GM18861 (cell line): Measurements from ENCODE around the gene SUCLG2.
A peak's percentile ranks its signal among the peaks of the same experiment; 100 is the strongest.

Source experiments
- ATAC-seq: cut with Tn5 transposase; IDR thresholded peaks from one replicate; pipeline ENCODE4 v1.9.1; 2021; ENCODE audit not compliant: unreplicated experiment

Gene SUCLG2

DNA sequence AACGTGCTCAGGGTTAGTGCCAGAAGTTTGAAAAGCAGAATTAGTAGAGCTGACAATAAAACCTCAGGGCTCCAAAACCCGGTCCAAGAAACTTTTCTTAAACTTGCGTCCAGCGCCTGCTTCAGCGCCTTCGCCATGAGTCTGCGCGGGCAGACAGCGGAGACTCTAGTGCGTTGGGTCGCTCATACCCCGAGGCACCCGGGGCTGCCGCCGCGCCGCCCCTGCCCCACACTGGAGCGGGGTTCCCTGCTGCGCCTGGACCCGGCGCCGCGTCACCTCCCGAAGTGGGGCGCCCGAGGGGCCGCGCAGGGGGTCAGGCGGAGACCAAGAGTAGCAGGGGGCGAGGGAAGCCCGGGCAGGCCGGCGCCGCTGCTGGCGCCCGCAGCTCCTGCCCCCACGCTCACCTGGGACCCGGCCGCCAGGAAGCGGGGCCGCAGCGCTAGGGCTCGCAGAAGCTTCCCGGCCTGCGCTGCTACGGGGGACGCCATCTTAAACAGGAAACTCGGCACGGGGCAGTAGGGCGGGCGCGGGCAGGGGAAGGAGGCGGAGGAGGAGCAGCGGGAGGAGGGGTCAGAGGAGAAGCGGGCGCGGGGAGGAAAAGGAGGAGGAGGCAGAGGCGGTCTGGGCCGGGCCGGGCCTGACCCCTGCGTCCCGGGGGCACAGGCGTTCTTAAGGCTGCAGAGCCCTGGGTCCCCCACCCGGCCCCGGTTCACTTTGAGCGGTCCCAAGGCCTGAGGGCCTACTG lies at the start of gene SUCLG2:
Gene SUCLG2 (minus strand): TSS at position 514 of the 745 bp plus-strand sequence. CDS start 26 bp downstream, at position 488.
- peak; percentile 43 for ATAC-seq

- no peak for ATAC-seq
Observed at GRCh38 chr3:67700596-67700995, 46.2 kb upstream of the SUCLG2 start.

GRCh38 chr3:67699882-67700281 lies 45.5 kb upstream of the SUCLG2 start:
- ATAC-seq, result no peak

DNA sequence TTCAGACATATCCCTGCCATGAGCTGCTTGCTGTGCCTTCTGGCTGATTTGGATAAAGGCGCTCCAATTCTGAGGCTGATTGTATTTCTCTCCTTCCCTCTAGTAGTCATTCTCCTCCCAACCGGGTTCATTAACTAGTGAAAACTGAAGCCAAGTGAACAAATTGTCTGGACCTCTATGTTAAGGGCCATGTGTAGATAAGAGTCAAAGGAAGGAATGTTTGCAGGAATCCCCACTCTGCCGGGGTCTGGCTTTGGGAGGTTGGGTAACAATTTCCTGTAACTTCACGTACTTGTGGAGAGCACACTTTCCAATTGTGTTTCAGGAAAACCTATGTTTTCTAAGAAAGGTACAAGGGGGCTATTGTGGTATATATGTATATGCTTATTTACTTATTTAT lies 38.2 kb upstream of the SUCLG2 start:
- ATAC-seq, result no peak

DNA sequence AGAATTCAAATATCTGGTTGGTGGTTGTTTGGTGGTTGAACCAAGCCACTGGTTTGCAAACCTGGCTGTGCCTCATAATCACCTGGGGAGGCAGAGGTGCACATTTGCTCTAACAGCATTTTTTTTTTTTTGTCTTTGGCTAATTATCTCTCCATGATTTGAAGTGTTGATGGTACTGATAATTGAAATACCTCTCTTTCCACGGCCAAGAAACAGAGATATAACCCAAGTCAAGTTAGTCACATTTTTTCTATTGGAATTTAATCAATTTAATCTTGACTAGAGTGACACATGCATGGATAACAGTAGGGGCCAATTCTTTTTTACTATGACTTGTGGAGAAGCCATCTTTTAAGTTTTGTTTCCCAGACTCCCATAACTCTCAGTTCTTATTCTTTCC lies 37.5 kb upstream of the SUCLG2 start:
- ATAC-seq, result no peak

GRCh38 chr3:67691207-67691606 lies 36.8 kb upstream of the SUCLG2 start:
- ATAC-seq, result no peak

DNA sequence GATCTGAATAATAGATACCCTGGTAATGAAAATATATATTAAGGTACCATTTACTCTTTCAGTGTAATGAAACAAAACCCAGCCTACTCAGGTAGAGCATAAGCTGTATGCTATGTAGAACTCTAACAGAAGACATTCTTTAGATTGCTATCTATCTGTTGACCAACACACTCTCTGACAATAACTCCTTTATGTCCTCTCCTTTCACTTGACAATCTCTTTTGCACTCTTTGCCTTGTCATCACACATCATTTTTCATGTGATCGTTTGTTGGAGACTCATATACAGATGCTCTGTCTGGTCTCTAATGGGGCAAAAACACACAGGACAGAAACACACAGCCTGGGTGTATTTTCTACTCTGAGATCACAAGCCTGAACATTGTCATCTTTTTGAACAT lies 35.4 kb upstream of the SUCLG2 start:
- ATAC-seq, result no peak

GRCh38 chr3:67688231-67688630 lies 33.8 kb upstream of the SUCLG2 start:
- ATAC-seq, result no peak

GRCh38 chr3:67686069-67686468 lies 31.7 kb upstream of the SUCLG2 start:
- no peak for ATAC-seq

- ATAC-seq, result peak; percentile 100
Observed at GRCh38 chr3:67685499-67685898, 31.1 kb upstream of the SUCLG2 start.

GRCh38 chr3:67684211-67684610 lies 29.8 kb upstream of the SUCLG2 start:
- ATAC-seq, result no peak

GRCh38 chr3:67683522-67683921 lies 29.1 kb upstream of the SUCLG2 start:
- no peak for ATAC-seq

DNA sequence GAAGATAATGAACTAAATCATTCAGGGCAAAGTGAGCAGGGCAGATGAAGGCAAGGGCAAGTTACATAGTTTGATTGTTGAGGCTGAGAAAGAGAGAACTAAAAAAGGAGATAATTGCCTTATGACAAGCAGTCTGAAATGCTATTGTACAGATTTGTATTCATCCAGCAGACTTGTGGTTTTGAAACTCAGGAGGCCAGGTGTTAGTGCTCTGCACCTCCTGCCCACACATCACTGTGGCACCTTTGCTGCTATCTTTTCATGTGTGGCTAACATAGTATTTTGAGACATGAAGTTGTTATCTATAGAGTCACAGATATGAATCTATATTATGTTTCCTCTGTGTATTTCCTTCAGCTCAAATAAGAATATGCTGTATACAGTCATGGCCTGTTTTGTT lies 24.3 kb upstream of the SUCLG2 start:
- ATAC-seq, result no peak

DNA sequence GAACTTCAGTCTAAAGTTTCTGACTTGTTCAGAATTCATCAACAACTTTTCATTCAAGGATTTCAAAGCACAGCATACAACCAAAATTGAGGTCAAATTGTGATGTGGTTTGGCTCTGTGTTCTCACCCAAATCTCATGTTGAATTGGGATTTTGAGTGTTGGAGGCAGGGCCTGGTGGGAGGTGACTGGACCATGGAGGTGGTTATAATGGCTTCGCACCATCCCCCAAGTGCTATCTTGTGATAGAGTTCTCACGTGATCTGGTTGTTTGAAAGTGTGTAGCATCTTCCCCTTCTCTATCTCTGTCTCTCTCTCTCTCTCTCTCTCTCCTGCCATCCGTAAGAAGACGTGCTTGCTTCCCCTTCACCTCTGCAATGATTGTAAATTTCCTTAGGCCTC lies 19.6 kb upstream of the SUCLG2 start:
- ATAC-seq, result no peak

DNA sequence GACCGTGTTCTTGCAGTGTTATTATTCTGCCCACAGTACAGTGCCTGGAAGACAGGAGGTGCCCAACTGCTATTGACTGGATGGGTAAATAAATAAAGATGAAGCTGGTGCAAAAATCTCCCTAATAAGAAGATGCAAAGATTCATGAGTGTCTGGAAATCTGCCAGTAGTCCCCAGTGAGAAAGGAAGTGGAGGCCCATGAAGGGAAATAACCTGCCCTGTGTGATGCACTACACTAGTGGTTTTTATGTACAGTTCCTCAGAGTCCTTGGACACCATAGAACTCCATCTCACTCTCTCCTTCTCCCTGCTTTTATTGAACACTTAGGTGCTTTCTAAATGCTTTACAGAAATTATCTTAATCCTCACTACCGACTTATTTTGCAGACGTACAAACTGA lies 8.3 kb upstream of the SUCLG2 start:
- no peak for ATAC-seq

- ATAC-seq, result no peak
Observed at GRCh38 chr3:67661089-67661488, 6.7 kb upstream of the SUCLG2 start.

- no peak for ATAC-seq
Observed at GRCh38 chr3:67657192-67657591, 2.8 kb upstream of the SUCLG2 start.

- no peak for ATAC-seq
Observed at GRCh38 chr3:67656614-67657013, 2.2 kb upstream of the SUCLG2 start.

DNA sequence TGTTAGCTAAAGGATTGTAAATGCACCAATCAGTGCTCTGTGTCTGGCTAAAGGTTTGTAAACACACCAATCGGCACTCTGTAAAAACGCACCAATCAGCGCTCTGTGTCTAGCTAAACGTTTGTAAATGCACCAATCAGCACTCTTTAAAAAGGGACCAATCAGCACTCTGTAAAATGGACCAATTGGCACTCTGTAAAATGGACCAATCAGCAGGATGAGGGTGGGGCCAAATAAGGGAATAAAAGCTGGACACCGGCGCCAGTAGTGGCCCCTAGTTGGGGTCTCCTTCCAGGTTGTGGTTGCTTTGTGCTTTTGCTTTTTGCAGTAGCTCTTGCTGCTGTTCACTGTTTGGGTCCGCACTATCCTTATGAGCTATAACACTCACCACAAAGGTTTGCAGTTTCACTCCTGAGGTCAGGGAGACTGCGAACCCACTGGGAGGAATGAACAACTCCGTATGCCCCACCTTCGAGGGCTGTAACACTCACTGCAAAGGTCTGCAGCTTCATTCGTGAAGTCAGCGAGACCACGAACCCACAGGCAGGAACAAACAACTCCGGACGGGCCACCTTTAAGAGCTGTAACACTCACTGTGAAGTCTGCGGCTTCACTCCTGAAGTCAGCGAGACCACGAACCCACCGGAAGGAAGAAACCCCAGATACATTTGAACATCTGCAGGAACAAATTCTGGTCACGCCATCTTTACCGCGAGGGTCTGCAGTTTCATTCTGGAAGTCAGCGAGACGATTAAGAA lies 1.1 kb upstream of the SUCLG2 start:
- peak; percentile 48 for ATAC-seq

- no peak for ATAC-seq
Observed at GRCh38 chr3:67654844-67655177, 399 bp upstream of the SUCLG2 start.

DNA sequence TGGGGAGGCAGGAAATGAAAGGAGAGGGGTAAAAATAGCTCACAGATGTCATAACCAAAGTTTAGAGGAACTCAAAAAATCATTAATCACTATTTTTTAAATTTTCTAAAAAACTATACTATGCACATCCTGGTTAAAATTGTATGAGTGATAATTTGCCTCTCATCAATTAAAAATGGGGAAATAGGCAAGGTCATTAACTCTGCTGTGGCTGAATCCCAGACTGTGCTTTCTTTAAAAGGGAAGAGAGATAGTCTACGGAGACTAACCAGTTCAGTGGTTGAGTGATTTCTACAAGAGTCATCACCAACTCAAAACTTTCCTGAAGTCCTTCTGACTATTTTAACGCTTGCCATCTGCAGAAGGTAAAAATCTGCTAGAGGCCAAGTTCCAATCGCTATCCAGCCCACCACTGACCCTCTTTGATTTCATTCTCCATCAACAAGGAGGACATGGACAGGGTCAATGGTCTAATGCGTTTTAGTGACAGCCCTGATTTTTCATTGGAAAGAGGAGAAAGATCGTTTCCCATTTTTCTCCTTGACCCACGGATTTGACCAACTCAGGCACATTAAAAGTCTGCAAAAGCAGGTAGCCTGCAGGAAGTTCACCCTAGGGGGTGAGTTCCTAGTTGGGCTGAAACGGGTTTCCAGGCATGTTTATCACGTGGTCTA lies 850 bp downstream of the SUCLG2 start:
- ATAC-seq, result peak; percentile 7

GRCh38 chr3:67650084-67650483 lies 4.3 kb downstream of the SUCLG2 start:
- no peak for ATAC-seq
